Fibroblast of lung (primary cell): ENCODE measurements around the gene NDUFA13.

Experiments used
- CTCF ChIP-seq, 2 donors: IDR thresholded peaks in 1 of 2; conservative IDR thresholded peaks in 1 of 2; 1 replicate in 1 of 2; 2 replicates in 1 of 2; pipeline ENCODE4 v1.5.1; 2011 to 2012; ENCODE audit warnings: low read length in 2 of 2, control low read depth in 1 of 2, inconsistent platforms in 1 of 2, low read depth in 1 of 2, mild to moderate bottlenecking in 1 of 2
- EZH2 ChIP-seq: IDR thresholded peaks from 2 replicates; pipeline ENCODE4 v1.5.1; 2012; ENCODE audit warnings: low read length, control low read depth, mild to moderate bottlenecking; ENCODE audit errors: missing control alignments

- TF ChIP-seq EZH2, result no peak
- no peak for TF ChIP-seq CTCF (conservative IDR thresholded peaks at IDR 0.05 in 1 of 2, IDR thresholded peaks at IDR 0.05 in 1 of 2; ENCODE audit: low read depth in 1 of 2, low read length in 2 of 2)
These were observed 59.4 kb downstream of the NDUFA13 start for GRCh38 chr19:19575411-19575810.
